SHP77 (cell line): Measurements from ENCODE around the gene BARHL2.

ENCODE experiments used
- DNase-seq, 2 experiments: peaks; one replicate each; lab custom pipeline; 2025; lab: John Stamatoyannopoulos, UW

The BARHL2 gene

DNA sequence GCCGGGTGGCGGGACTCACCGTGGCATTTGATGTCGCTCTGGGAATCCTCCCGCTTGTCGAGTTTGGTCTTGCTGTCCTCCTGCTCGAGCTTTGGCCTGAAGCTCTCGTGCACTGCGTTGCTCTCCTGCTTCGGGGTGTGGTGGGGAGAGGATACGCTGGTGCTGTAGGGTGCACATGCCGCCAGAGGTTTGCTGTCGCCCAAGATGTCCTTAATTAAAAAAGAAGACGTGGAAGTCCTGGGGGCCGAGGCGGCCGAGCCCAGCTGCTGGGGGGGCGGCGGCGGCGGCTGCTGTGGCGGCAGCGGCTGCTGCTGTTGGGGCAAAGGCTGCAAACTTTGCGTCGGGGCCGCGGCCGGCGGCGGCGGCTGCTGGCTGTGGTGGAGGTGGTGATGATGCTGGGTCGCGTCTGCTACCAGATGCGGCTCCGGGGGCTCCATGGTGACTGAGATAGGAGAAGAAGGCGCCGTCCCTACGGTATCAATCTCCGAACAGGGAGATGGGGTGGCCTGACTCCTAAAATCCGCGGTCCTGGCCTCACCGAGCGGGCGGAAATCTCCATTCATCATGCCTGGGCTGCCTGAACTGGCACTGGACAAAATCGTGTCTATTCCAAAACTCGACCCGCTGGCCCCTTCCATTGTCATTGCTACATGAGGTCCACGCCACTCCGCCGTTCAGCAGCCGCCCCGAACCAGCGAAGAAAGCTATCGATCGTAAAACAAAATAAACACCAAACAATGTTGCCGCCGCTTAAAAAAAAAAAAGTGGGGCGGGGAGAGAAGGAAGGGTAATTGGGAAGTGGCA, at the start of gene BARHL2:
TSS of gene BARHL2 (minus strand) at position 751 of the 804 bp plus-strand sequence. CDS start at position 644, 107 bp downstream.
- no peak for DNase-seq

DNA sequence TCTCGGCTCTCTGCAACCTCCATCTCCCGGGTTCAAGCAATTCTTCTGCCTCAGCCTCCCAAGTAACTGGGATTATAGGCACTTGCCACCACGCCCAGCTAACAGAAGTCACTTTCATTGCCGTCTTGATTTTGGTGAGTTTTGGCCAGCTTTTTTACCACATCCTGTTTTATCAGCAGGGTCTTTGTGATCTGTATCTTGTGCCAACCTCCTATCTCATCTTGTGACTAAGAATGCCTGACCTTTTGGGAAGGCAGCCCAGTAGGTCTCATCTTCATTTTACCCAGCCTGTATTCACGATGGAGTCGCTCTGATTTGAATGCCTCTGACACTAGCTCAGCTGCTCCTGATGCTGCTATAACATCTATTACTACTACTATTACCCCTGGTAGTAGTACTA, 46.8 kb upstream of the BARHL2 start:
- no peak for DNase-seq

DNA sequence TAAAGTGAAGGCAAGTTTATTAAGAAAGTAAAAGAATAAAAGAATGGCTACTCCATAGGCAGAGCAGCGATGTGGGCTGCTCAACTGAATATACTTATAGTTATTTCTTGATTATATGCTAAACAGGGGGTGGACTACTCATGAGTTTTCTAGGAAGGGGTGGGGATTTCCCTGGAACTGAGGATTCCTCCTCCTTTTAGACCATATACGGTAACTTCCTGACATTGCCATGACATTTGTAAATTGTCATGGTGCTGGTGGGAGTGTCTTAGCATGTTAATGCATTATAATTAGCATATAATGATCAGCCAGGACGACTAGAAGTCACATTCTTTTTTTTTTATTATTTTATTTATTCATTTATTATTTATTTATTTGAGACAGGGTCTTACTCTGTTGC, 46.4 kb upstream of the BARHL2 start:
- DNase-seq: no peak

DNA sequence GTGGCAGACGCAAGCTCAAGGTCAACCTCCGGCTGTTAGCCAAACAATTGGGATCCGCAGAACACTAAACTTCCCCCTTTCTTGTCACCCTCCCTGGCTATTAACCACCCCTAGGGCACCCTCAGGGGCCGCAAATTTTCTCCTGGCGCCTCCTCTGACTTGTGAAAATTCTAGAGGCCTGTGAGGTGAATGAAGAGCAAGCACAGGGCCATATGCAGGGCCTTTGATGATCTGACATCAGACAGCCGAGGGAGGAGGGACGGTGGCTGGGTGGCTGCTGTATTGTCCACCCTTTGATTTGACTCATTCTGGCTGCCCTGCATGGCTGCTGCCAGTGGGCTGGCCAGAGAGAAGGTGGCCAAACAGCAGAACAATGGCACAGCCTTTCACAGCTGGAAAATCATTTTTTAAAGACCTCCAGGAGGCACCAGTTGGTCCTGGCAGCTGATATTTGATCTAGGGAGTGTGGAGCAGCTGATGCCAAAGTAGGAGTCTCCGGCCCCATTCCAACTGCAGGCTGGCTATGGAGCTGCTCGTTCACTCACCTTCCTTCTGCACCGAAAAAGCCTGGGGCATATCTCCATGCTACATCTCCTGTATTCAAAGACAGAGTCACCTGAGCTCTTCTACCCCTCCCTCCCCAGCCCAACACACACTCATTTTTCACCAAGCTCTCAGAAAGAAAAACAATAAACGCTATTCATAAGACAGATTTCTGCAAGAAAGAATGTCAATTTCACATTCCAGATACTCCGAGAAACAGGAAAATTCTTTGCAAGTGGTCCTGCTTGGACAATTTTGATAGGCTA, 44.9 kb upstream of the BARHL2 start:
- DNase-seq: peak; percentile 22 to 24

DNA sequence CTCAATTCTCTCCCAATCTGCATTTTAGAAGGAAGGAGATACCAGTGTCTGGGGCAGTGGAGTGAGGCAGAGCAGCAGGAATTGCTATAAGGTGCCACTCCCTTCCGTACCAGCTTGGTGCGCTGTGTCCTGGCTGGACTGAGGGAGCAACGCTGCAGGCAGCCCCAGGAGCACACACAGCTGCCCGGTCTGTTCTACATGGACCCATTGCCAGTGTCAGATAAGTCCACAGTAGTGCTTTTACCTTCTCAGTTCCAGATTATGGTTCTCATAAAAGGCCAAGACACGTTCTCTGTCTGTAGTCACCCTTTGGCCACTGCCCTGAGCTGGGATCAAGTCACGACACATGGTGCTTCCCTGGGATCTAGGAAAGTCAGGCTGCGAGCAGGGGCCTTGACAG, 44.1 kb upstream of the BARHL2 start:
- no peak for DNase-seq

DNA sequence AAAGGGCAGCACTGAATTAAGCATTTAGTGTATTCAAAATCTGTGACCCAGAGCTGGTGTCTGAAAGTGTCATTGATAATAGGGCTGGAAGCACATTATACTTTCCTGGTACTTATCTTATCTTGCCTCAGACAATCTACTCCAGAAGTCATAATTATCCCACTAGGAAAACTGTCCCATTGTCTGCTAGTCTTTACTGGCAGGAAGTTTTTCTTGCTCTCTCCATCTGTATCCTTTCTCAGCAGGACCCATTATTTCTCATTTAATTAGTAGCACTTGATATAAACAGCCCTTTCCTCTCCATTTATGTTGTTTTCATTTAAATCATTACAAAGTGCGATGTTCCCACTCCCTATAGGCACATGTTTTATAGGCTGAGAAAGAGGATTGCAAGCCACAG, 36.5 kb upstream of the BARHL2 start:
- no peak for DNase-seq

DNA sequence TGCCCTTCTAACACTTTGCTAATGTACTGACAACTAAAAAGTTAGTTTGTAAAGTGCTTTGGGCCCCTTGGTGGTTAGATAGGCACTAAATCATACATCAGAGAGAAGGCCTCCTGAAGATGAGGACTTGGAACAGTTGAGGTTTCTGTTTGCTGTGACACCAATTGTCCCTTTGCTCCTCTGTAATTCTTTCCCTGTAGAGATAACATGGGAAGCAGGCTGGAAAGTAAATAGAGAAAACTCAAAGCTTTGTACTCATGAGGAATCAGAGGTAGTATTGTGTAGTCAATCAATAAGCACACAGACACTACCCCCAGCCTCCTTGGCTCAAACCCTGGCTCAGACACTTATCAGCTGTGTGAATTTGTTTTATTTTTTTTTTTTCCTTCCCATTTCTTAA, 31.6 kb upstream of the BARHL2 start:
- no peak for DNase-seq

DNA sequence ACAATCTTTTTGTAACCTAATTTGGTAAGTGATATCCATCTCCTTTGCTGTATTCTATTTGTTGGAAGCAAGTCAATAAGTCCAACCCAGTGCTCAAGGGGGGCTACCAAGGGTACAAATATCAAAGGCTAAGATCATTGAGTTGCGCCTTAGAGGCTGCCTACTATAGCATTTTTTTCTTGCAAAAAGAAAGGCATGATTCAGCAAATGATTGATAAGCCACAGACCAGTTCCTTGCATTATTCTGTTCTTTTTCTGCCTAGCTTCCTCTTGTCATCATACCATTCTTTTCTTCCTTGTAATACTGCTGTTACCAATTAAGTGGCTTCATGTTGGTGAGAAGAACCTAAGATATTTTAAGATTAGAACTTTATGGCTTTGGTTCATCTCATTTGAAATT, 29.8 kb upstream of the BARHL2 start:
- no peak for DNase-seq

DNA sequence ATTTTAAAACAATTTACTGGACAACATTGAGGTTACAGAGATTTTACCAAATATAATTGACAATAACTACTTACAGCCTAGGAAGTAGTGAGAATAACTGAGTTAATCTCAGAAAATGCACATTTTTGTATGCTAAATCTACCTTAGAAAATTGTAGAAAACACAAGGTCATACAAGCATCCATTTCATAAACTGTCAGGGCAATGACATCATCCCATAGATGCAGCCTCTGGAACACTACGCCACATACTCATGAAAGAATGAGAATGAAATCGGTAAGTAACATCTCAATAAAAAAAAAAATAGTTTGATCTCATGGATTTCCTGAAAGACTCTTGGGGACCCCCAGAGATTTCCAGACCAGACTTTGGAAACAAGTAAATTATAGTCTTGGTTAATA, 28.9 kb upstream of the BARHL2 start:
- no peak for DNase-seq

DNA sequence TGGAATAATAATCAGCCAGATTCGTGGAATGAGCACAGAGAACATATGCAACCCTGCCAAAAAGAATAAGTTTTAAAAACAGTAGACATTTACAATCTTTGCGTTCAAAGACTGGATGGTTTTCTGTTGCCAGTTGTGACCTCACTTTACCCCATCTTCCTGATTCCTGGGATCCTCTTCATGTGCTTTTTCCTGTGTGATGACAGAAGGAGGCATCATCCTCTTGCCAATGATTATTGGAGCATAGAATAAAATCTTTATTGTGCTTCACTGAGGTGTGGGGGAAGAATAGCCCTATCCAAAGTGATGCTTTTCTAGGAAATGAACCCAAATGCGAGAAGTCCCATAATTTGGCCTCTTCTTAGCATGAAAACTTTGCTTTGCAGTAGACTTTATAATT, 15.0 kb upstream of the BARHL2 start:
- no peak for DNase-seq

DNA sequence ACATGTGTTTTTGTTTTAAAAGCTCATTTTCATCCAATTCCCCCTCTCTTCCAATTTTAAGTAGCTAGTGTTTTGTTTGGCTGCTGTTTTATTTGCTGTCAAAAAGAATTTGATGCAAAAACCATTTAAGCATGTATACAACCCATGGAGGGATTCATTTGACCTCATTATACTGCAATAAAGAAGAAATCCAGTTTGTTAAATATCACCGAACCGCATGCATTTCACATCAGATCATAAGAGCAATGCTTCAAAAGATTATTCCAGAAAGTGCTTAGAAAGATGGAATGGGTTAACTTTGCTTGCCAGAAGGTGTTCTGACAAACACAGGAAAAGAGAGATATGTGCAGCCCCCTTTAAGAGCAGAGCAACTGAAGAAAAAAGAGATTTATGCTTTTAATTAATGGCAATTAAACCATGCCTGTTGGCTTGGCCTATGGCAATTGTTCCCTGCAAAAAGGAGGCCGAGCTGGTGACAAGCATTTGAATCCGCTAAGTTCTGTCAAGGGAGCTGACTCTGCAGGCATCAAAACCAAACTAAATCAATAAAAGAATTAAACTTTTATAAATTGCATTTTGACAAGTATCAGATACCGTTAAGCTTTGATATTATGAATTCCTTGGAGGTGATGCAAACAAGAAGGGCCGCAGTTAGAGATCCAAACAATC, 14.4 kb upstream of the BARHL2 start:
- DNase-seq: no peak

DNA sequence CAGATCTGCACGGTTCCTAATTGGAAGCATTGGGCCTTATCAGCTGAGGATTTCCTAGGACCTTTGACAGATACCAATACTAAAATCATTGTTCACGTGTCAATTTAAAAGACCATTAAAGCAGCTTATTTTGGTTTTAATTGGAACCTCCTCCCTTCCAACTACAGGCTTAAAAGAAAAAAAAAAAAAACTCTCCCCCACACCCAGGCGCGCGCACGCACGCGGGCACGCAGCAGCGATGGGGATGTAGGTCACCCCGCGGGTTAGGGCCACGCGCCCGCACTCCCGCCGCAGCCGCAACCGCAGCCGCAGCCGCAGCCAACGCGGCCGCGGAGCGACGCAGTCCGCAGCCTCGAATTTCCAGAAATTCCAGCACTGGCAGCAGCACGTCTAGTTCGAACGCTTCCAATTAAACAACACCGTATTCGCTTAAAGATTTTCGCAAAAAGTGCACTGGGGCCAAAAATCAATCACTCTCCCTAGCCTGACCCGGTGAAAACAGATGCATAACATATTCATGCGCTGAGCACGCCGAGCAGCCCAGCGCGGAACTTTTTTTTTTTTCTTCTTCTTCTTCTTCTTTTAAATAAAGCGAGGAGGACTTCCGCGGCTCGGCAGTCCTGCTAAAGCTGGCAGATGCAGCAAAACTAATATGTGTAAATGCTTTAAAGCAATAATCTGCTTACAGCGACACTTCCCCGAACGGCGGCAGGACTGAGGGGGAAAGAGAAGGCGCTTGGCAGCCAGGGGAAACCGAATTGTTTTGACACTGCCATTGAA, 13.3 kb upstream of the BARHL2 start:
- no peak for DNase-seq

DNA sequence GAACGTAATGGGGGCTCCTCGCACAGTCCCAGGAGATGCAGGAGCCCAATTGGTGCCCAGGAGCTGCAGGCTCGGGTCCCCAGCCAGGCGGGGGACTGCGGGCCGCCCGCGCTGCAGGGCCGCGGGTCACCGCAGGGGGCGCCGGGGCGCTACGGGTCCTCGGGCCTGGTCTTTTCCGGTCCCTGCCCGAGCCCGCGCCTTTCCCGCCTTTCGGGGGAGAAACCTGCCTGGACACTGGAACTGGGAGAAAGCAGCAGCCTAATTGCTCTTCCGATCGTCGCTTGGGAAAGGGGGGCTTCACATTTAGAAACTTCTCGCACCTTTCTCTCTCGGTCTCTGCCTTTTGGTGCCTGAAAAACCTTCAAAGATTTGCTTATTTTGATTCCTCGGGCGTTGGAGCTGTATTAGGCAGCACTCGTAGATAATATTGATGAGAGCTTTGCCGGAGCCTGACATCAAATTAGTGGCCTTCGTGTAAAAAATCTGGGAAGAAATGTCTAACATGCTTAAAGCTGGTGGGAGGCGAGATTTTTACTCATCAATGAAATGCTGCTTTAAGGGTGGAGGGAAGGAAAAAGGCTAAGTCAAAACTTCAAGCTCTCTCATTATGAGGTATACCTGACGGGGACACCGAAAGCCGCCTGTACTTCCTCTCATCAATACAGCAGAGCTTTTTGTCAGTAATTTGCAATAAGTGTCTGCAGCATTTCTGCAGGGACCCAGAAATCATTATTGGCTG, 12.6 kb upstream of the BARHL2 start:
- DNase-seq: no peak

DNA sequence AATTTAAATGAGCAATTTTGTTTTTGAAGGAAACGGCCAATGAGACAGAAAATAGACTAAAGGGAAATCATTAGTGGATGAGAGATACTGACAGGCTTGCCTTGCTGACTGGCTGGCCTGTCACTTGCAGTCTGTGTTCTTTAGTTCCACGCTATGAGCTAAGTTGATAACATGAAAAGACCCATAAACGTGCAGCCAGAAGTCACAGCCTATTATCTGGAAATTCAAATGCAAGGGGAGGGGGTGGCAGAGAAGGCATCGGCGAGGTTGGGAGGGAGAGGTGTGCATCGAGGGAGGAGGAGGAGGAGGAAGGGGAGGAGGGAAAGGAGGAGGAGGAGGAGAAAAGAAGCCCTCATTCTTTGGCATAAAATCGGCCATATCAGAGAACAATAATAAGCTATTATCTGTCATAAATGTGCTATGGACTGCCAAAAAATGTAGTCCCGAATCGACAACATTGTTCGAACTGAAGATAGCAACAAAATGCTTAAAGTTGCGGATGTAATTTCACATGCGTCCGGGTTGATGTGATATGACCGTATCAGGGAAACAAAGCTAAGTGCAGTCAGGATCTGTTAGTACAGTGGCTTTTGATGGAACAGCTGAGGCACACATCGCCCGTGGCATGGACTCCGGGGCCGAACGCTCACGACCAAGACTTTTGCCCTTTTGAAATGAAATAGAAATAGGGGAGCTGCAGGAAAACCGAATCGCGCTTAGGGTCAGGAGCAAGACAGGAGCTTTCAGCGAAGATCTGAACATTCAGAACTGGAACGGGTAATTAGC, 11.6 kb upstream of the BARHL2 start:
- no peak for DNase-seq

DNA sequence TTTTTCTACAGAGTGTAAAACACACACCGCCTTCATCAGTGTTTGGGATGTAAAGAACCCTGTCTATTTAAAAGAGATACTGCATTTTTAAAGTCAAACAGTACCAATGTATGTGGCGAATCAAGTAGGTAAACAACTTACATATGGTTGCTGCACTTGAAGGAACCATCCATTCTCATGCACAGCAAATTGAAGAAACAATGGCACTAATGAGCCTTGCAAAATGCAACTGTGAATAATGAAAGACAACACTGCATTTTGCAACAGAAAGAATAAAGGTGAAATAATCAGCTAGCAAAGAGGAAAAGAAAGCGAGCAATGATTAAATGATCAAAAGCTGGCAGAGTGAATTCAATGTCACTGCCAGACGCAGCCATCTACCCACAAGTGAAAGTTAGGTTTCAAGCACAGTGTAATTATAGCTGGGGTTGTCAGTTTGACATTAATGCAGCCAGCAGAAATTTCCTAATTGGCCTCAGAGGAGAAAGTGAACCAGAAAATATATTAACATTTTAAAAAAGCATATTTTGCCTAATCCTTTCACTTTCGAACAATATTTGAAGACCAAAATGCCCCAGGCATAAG, 10.9 kb upstream of the BARHL2 start:
- no peak for DNase-seq

DNA sequence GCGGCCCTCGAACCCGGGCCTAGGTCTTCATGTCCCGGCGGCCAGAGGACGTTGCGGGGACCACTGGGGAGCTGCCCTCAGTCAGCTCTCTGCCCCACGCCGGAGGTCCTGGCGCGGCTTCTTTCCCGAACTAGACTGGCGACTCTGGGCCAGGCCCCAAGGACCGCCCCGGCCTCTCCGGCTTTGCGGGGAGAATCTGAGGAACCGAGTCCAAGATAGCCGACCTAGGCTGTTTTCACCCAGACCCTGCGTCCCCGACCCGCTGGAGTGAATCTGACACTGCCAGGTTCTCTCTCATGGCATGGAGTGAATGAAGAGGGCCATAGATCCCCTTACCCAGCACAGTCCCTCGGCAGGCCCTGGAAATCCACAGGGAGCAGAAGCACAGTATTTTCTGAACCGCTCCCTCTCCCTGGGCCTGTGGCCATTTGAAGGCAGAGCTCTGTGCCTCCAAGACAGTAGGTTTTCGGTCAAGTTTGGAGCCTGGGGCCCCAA, 9.9 kb upstream of the BARHL2 start:
- no peak for DNase-seq

DNA sequence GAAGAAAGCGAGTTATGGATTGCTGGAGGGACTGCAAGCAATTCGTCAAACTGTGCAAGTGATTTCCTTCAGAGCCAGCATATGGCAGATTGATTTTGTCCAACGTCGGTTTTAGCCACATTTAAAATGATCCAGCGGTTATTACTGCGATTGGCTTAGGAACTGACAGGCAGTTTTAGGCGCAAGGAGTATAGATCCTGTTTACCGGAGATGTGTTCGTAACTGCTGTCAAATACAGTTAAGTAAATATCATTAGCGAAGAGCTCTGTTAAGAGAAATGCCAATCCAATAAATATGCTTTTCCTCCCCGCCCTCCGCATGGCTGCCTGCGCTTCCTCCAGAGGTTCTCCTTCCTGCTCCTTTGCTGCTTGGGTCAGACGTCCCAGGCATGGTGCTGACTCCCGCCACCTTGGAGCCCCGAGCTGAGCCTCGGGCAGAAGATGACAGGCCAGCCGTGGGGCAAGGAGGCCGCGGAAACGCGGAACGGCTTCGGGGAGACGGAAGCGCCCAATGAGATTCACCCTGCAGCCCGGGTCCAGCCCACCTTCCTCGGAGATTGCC, 9.4 kb upstream of the BARHL2 start:
- DNase-seq: no peak

DNA sequence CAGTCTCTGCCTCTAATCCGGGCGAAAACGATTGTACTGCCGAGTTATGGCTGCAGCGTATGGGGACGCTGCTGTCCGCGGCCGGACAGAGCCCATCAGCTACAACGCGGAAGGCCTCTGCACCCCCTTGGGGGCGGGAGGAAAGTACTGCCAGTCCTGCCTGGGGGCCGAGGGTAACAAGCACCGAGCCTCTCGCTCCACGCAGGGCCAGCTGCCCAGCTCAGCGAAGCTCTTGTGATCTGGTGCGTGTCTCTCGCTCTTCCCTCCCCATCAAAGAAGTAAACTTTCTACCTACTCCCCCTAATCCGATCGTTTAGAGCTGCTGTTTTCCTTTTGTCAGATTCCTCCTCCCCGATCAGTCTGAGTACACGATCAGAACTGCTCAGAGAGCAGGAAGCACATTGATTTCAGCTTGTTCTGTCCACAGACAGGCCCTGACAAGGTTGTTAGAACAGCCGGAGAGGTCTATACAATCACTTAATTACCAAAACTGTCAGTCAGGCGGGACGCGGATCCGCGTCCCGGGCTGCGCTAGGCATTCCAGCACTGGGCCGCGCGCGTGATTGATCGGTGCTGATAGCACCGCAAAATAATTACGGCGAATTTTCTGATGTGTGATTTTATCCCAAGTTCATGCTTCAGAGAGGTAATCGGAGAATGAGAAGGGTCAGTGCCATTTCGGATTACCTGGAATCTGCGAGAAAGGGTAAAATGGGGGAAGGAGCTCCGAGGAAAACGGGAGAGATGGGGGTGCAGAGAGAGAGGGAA, 8.7 kb upstream of the BARHL2 start:
- DNase-seq: no peak
